ENCODE data around the gene LGALS3.

LGALS3 gene

DNA sequence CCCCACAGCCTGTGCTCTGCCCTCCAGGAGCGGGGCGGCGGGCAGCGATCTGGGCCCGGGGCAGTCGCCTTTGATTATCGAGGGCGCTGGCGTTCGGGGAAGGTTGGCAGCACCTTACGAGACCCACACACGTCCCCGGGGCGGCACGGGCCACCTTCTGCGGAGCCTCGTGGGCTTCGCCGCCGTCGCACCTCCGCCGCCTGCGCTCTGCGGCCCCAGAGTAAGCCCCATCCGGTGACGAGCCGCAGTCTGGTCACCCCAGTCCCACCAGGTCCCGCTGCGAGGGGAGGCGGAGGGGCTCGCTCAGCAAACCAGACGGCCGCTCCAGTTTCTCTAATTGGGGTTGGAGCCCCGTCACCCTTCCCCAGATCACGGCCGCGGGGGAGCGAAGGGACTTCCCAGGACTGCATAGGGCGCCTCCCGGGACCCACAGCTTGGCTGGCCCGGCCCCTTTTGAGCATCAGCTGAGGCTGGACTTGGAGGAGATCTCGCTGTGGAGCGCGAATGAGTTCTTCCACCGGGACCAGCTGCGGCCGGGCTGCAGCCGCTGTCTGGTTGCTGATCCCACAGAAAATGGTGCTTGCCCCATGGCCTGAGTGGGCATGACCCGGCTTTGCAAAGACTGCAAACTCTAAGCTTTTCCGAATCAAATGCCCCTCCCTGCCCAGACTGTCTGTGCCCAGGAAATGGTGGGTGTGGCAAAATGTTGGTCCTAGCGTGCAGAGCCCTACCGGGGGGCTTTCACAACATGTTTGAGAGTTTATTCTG, 560 bp downstream of the LGALS3 start:
- peak; percentile 84 for DNase-seq (ENCODE audit: low spot score)
- in situ Hi-C loops (cut with MboI; ENCODE audit: low pct_unique_long_range_greater_than_20kb, low sequenced_read_pairs, unreplicated experiment), result no loop called here
- TF ChIP-seq, protein P1, sequence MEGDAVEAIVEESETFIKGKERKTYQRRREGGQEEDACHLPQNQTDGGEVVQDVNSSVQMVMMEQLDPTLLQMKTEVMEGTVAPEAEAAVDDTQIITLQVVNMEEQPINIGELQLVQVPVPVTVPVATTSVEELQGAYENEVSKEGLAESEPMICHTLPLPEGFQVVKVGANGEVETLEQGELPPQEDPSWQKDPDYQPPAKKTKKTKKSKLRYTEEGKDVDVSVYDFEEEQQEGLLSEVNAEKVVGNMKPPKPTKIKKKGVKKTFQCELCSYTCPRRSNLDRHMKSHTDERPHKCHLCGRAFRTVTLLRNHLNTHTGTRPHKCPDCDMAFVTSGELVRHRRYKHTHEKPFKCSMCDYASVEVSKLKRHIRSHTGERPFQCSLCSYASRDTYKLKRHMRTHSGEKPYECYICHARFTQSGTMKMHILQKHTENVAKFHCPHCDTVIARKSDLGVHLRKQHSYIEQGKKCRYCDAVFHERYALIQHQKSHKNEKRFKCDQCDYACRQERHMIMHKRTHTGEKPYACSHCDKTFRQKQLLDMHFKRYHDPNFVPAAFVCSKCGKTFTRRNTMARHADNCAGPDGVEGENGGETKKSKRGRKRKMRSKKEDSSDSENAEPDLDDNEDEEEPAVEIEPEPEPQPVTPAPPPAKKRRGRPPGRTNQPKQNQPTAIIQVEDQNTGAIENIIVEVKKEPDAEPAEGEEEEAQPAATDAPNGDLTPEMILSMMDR (IDR thresholded peaks at IDR 0.05; ENCODE audit: extremely low read depth, insufficient read depth, missing control alignments), result no peak

DNA sequence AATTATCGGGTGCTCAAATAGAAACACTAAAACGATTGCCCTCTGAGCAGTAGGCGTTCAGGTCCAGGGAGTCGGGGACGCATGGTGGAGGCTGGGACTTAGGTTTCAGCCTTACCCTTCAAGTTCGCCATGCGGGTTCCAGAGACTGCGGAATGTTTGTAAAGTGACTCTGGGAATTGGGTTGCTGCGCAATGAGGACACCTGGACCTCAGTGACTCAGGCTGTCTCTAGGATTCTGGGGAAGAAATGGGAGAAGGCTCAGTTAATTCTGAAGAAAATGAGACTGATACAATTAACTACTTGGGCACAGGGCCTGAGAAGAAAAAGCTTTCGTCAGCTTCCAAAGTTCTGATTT, 1.1 kb downstream of the LGALS3 start:
- no peak for DNase-seq (ENCODE audit: low spot score)
- in situ Hi-C loops (cut with MboI; ENCODE audit: low pct_unique_long_range_greater_than_20kb, low sequenced_read_pairs, unreplicated experiment), result no loop called here
- TF ChIP-seq, protein P1 (IDR thresholded peaks at IDR 0.05; ENCODE audit: extremely low read depth, insufficient read depth, missing control alignments), result no peak

DNA sequence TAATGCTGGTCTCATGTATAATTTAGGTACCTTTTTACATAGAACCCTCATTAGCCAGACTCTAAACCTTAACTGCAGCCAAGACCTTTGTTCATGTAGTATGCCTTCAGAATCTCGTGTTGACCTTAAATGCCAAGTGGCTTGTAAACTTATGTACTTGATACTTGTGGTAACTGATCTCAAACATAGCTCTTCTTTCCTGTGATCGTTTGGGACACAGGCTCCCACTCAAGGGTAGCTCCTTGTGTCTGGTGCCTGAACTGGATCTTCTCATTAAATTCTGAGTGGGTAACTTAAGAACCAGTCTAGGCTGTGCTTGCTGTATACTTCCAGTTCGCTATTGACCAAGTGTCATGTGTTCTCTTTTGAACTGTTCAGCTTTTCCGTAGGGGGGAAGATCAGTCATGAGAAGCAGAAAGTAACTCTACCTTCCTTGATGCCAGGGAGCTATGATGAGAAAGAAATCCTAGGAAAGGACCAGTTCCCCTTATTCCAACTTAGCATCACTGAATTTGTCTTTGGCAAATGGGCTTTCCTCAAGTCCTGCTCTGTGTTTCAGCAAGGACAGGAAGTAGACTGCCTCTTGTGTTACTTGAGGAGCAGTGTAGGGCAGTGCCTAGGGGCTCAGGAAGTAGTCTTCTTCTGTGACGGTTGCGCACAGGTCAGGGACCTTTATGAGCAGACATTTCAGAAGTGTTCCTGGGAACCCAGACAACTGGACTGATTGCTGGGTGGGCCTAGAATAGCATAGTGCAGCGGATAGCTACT, 2.5 kb downstream of the LGALS3 start:
- TF ChIP-seq, protein P1 (IDR thresholded peaks at IDR 0.05; ENCODE audit: extremely low read depth, insufficient read depth, missing control alignments), result no peak
- in situ Hi-C loops (cut with MboI; ENCODE audit: low pct_unique_long_range_greater_than_20kb, low sequenced_read_pairs, unreplicated experiment), result no loop called here
- no peak for DNase-seq (ENCODE audit: low spot score)

DNA sequence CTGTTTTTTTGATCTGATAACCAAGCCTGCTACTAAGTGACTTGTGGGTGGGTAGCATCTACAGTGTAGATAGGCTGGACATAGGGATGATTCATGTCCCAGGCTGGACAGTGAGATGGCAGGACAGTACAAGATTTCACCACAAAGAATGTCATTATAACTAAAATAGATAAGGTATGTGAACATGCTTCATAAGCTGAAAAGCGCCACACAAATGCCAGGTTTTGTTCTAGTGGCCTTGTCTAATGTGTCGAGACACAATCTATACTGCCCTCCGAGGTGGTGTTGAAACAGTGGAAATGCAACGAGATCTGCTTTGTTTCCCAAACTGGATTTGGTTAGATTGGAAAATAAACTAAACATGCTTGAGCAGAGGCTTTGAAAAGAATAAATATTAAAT, 4.4 kb downstream of the LGALS3 start:
- TF ChIP-seq, protein P1 (IDR thresholded peaks at IDR 0.05; ENCODE audit: extremely low read depth, insufficient read depth, missing control alignments), result no peak
- in situ Hi-C loops (cut with MboI; ENCODE audit: low pct_unique_long_range_greater_than_20kb, low sequenced_read_pairs, unreplicated experiment), result no loop called here
- no peak for DNase-seq (ENCODE audit: low spot score)

DNA sequence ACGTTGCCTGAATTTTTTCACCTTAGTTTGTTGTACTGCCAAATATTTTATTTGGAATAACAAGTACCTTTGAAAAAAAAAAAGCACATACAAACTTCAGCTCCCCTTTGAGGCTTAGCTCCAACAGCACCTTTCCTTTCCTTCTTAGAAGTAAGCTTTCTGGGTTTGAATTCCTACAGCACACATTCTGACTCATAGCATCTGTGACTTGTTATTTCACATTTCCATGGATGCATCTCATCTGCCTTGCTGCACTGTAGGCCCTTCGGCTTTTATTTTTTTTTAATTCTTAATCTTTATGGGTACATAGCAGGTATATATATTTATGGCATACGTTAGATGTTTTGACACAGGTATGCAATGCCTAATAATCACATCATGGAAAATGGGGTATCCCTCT, 7.2 kb downstream of the LGALS3 start:
- TF ChIP-seq, protein P1 (IDR thresholded peaks at IDR 0.05; ENCODE audit: extremely low read depth, insufficient read depth, missing control alignments), result no peak
- in situ Hi-C loops (cut with MboI; ENCODE audit: low pct_unique_long_range_greater_than_20kb, low sequenced_read_pairs, unreplicated experiment), result no loop called here
- DNase-seq (ENCODE audit: low spot score), result no peak

DNA sequence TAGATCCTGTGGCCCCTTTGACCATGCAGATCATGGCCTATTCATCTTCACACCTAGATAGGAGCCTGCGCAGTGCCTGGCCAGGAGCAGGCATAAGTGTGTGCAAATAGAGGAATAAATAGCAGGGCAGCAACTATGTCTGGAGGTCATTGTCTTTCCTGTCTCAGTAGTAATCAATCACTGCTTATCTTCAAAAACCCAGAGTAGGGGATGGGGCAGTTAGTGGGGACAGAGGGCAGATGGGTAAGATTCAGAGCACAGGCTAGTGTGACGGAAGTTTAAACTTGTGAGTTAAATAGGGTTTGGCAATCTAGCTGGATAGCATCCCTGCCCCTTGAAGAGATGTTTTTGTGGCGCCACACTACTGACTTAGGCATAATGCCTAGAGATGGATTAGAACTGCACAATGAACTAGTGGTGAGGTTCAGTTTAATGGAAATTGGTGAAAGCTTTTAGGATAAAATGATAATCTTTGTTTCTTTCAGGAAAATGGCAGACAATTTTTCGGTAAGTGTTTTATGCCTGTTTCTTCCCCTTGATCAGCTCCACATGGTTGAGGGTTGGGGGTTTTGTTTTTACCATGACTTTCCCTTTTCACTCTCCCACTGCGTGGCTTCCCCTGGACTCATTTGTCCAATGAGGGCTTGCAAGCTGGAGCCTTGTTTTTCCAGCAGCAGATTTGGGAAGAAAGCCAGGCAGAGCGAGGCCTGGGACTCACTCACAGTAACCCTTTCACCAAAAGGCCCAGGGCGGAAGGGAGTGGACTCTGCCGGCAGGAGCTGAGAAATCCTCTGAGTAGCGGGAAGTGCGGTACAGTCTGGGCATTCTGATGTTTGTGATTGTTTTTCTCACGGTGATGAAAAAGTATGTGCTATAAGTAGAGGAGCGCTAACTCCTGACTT, 8.1 kb downstream of the LGALS3 start:
- TF ChIP-seq, protein P1 (IDR thresholded peaks at IDR 0.05; ENCODE audit: extremely low read depth, insufficient read depth, missing control alignments), result no peak
- in situ Hi-C loops (cut with MboI; ENCODE audit: low pct_unique_long_range_greater_than_20kb, low sequenced_read_pairs, unreplicated experiment), result no loop called here
- no peak for DNase-seq (ENCODE audit: low spot score)

All from GM13977 (cell line).